Tibial nerve (tissue), 4 donors: ENCODE results near the gene MARK4. TPM values are rescaled to one million over a fixed set of nuclear protein-coding genes. Genes with fewer than 3 reads are reported as not detected.

Source experiments
- DNase-seq, 2 donors: peaks; one replicate each; pipeline ENCODE4 v3.0.0-alpha.2; 2019; ENCODE audit warnings: low spot score in 2 of 2
- H3K27ac ChIP-seq, 4 donors: fragments of 200-600 bp; sonication (generic) in 3 of 4; one replicate each; pipeline ENCODE4 v1.5.1; 2017 to 2019; ENCODE audit warnings: mild to moderate bottlenecking in 1 of 4
- H3K27me3 ChIP-seq, 2 donors: fragments of 200-600 bp; sonication (generic) in 1 of 2; one replicate each; pipeline versions ENCODE4 v1.5.1 to v1.6.0; 2017 to 2019
- H3K36me3 ChIP-seq, 3 donors: fragments of 200-600 bp; sonication (generic); one replicate each; pipeline ENCODE4 v1.5.1; 2018 to 2019
- H3K4me1 ChIP-seq, 4 donors: fragments of 200-600 bp; sonication (generic) in 3 of 4; one replicate each; pipeline ENCODE4 v1.5.1; 2017 to 2019
- H3K4me3 ChIP-seq, 4 donors: fragments of 200-600 bp; sonication (generic) in 3 of 4; one replicate each; pipeline ENCODE4 v1.5.1; 2017 to 2019; ENCODE audit warnings: mild to moderate bottlenecking in 1 of 4, moderate library complexity in 1 of 4
- H3K9me3 ChIP-seq, 4 donors: fragments of 200-600 bp; sonication (generic) in 3 of 4; one replicate each; pipeline ENCODE4 v1.5.1; 2017 to 2019
- CTCF ChIP-seq, 5 experiments: fragments of 200-600 bp in 3 of 5; fragments of 450-650 bp in 2 of 5; sonication (generic) in 3 of 5; IDR thresholded peaks; one replicate each; pipeline ENCODE4 v1.5.1; 2016 to 2019; ENCODE audit warnings: antibody characterized with exemption in 5 of 5, mild to moderate bottlenecking in 3 of 5, moderate library complexity in 2 of 5
- EP300 ChIP-seq, 2 donors: sonication (generic); formaldehyde crosslinking; IDR thresholded peaks; one replicate each; pipeline ENCODE4 v1.6.1; 2017; ENCODE audit warnings: antibody characterized with exemption in 2 of 2, mild to moderate bottlenecking in 1 of 2
- POLR2A ChIP-seq, 2 donors: fragments of 450-650 bp; IDR thresholded peaks; one replicate each; pipeline ENCODE4 v1.6.1; 2017; ENCODE audit warnings: antibody characterized with exemption in 2 of 2, mild to moderate bottlenecking in 2 of 2, moderate library complexity in 2 of 2
- WGBS, 2 donors: methylation state at CpG; one replicate each; pipeline ENCODE4 v1.1.5; 2018; 5-methylcytosine and 5-hydroxymethylcytosine counted together
- total RNA-seq, 4 donors: library from RNA; depleted of rRNA; stranded (reverse); fragments of >200 nt; gene quantifications; one replicate each; pipeline ENCODE4 v1.1.0, GENCODE V29; 2016

Gene MARK4
- total RNA-seq, 4 donors from 2014 or later, result 12.1 to 34.8 (median 25.9) TPM

DNA sequence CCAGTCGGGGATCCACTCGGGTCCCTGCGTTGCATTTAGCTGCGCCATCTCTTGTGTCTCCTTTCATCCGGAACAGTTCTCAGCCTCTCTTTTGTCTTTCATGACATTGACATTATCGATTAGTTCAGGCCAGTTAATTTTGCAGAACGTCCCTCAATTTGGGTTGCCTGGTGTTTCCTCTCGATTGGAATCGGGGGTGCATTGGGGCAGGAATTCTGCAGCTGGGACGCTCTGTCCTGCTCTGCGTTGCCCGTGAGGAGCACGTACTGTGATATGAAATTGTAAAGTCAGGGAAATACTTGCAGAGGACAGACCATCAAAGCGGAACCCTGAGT lies 22.4 kb downstream of the MARK4 start:
- no peak for DNase-seq
- Histone ChIP-seq H3K27me3 (no peaks in the 10 kb centered on the region), H3K4me3 (no peak overlapping the region), H3K4me1 (peaks cover 0 to 7% (median 0%) of the 10 kb centered on the region in 4 donors), H3K36me3 (peaks cover 0 to 87% (median 4%) of the 10 kb centered on the region in 3 donors), H3K27ac (no peak overlapping the region), H3K9me3 (no peaks in the 10 kb centered on the region)
- TF ChIP-seq POLR2A (IDR thresholded peaks at IDR 0.05), result no peak
- TF ChIP-seq CTCF (IDR thresholded peaks at IDR 0.05), result no peak
- TF ChIP-seq EP300 (IDR thresholded peaks at IDR 0.05), result no peak
- 78 to 81% methylated on average over 14 of the region's 14 CpGs for WGBS, 2 donors

DNA sequence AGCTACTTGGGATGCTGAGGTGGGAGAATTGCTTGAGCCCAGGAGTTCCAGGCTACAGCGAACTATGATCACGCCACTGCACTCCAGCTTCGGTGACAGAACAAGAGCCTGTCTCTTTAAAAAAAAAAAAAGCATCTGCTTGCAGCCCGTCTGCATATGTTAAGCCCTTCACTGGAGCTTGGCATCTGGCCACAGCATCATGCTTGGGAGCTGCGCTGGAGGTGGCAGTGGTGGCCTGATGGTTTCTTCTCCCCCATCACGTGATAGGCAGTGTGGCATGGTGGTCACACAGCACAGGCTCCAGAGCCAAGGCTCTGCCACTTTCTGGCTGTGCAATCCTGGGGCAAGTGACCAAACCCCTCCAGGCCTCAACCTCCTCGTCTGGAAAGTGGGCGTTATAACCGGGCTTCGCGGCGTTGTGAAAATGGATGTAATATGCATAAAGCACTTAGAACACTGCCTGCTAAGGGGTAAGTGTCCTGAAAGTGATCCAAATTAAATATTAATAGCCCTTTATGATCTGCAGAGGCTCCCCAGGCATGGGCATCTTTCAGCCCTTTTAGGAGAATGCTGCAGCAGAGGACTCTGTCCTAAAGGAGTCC lies 24.4 kb downstream of the MARK4 start:
- Histone ChIP-seq H3K4me3 (no peak overlapping the region), H3K4me1 (peaks cover 0 to 7% (median 0%) of the 10 kb centered on the region in 4 donors), H3K27me3 (no peaks in the 10 kb centered on the region), H3K36me3 (peaks cover 0 to 88% (median 4%) of the 10 kb centered on the region in 3 donors), H3K9me3 (no peaks in the 10 kb centered on the region), H3K27ac (no peak overlapping the region)
- no peak for TF ChIP-seq CTCF (IDR thresholded peaks at IDR 0.05)
- DNase-seq, result no peak
- WGBS, 2 donors, result 62% methylated on average over 11 to 12 of the region's 12 CpGs

GRCh38 chr19:45276284-45276687 lies 25.2 kb downstream of the MARK4 start:
- Histone ChIP-seq H3K27me3 (no peaks in the 10 kb centered on the region), H3K9me3 (no peaks in the 10 kb centered on the region), H3K36me3 (peaks cover 0 to 89% (median 4%) of the 10 kb centered on the region in 3 donors), H3K4me1 (peaks cover 0 to 7% (median 0%) of the 10 kb centered on the region in 4 donors), H3K27ac (no peak overlapping the region), H3K4me3 (no peak overlapping the region)
- TF ChIP-seq POLR2A (IDR thresholded peaks at IDR 0.05) (no peak), EP300 (IDR thresholded peaks at IDR 0.05) (no peak), CTCF (IDR thresholded peaks at IDR 0.05) (no peak)
- 76 to 78% methylated on average over 7 of the region's 7 CpGs for WGBS, 2 donors
- DNase-seq, result no peak

DNA sequence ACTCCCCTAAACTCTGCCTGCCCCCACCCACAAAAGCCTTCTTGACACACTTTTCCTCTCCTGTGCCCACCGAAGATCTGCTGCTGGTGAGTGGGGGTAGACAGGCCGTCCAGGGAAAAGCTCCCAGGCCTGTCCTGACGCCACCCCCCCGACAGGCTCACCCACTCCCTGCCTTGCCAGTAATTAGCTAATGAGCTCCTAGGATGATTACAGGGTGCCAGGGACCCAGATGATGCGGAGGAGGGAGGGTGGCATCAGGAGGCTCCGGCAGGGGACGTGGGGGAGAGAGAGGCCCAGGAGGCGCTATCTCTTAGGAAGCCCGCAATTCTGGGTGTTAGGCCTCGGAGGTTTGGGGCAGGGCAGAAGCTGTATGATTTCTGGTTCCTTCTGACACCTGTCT lies 27.0 kb downstream of the MARK4 start:
- Histone ChIP-seq H3K27me3 (no peaks in the 10 kb centered on the region), H3K27ac (no peak overlapping the region), H3K4me1 (peaks cover 0 to 3% (median 0%) of the 10 kb centered on the region in 4 donors), H3K4me3 (no peak overlapping the region), H3K9me3 (no peaks in the 10 kb centered on the region), H3K36me3 (peaks cover 0 to 91% (median 4%) of the 10 kb centered on the region in 3 donors)
- WGBS, 2 donors, result 94 to 95% methylated on average over 10 of the region's 10 CpGs
- TF ChIP-seq EP300 (IDR thresholded peaks at IDR 0.05), result no peak
- TF ChIP-seq POLR2A (IDR thresholded peaks at IDR 0.05), result no peak
- TF ChIP-seq CTCF (IDR thresholded peaks at IDR 0.05), result no peak
- no peak for DNase-seq

- WGBS, 2 donors, result 82 to 88% methylated on average over 3 of the region's 3 CpGs
- H3K36me3 ChIP-seq, result peaks cover 0 to 91% (median 0%) of the 10 kb centered on the region in 3 donors
- DNase-seq, result no peak
Observed at GRCh38 chr19:45279587-45280192, 28.6 kb downstream of the MARK4 start.

More at GRCh38 chr19:45279587-45280192, 28.6 kb downstream of the MARK4 start:
- Histone ChIP-seq H3K27me3 (no peaks in the 10 kb centered on the region), H3K9me3 (no peaks in the 10 kb centered on the region), H3K4me1 (no peaks in the 10 kb centered on the region), H3K4me3 (no peak overlapping the region), H3K27ac (no peak overlapping the region)
- no peak for TF ChIP-seq CTCF (IDR thresholded peaks at IDR 0.05)
- no peak for TF ChIP-seq POLR2A (IDR thresholded peaks at IDR 0.05)
- TF ChIP-seq EP300 (IDR thresholded peaks at IDR 0.05), result no peak
